ENCODE data around the gene NPHS2. TPM values are rescaled to one million over a fixed set of nuclear protein-coding genes. Genes with fewer than 3 reads are reported as not detected.
A peak's percentile ranks its signal among the peaks of the same experiment; 100 is the strongest.

Gene NPHS2
- 1.7 and 2.5 TPM in 2 replicates for total RNA-seq

GRCh38 chr1:179575497-179576314 lies at the start of gene NPHS2:
Gene NPHS2, minus strand, starts transcription at chr1:179575948. Its CDS starts 84 bp downstream, at chr1:179575864.
- no peak for TF ChIP-seq CTCF (IDR thresholded peaks at IDR 0.05; ENCODE audit: insufficient read depth, low read length, poor library complexity, severe bottlenecking)
- H3K27me3 ChIP-seq (ENCODE audit: control insufficient read depth, insufficient read depth, low read length), result peaks cover 21% of the 10 kb centered on the region
- H3K4me3 ChIP-seq (ENCODE audit: low read depth, low read length), result no peak within 1 kb of the TSS
- no peak for DNase-seq (ENCODE audit: low read depth)
- H3K36me3 ChIP-seq (ENCODE audit: control insufficient read depth, insufficient read depth, low read length), result no peaks in the 10 kb centered on the region

DNA sequence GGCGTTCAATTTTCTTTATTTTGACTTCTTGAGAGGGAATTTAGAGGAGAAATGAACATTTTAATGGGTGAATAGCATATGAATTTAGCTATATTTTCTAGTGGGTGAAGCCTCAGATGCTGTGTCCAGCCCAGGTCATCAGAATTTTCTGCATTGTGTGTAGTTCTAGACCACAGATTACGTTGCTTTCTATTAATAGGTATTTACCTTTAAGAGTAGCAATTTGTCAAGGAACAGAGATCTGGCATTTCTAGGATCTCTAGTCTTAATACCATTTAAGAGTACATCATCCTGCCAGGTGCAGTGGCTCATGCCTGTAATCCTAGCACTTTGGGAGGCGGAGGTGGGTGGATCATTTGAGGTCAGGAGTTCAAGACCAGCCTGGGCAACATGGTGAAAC lies 36.6 kb upstream of the NPHS2 start:
- no peaks in the 10 kb centered on the region for H3K36me3 ChIP-seq (ENCODE audit: control insufficient read depth, insufficient read depth, low read length)
- no peak overlapping the region for H3K4me3 ChIP-seq (ENCODE audit: low read depth, low read length)
- no peak for DNase-seq (ENCODE audit: low read depth)
- H3K27me3 ChIP-seq (ENCODE audit: control insufficient read depth, insufficient read depth, low read length), result no peaks in the 10 kb centered on the region
- no peak for TF ChIP-seq CTCF (IDR thresholded peaks at IDR 0.05; ENCODE audit: insufficient read depth, low read length, poor library complexity, severe bottlenecking)

DNA sequence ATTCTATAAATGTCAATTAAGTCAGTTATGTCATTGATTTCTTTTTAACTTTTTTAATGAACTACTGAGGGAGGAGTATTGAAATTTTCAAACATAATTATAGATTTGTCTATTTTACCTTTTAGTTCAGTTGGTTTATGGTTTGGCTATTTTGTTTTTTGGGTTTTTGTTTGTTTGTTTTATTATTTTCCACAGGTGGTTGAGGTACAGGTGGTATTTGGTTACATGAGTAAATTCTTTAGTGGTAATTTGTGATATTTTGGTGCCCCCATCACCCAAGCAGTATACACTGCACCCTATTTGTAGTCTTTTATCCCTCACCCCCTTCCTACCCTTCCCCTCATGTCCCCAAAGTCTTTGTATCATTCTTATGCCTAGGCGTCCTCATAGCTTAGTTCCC lies 25.3 kb upstream of the NPHS2 start:
- TF ChIP-seq CTCF (IDR thresholded peaks at IDR 0.05; ENCODE audit: insufficient read depth, low read length, poor library complexity, severe bottlenecking), result no peak
- H3K4me3 ChIP-seq (ENCODE audit: low read depth, low read length), result no peak overlapping the region
- DNase-seq (ENCODE audit: low read depth), result no peak
- H3K36me3 ChIP-seq (ENCODE audit: control insufficient read depth, insufficient read depth, low read length), result no peaks in the 10 kb centered on the region
- no peaks in the 10 kb centered on the region for H3K27me3 ChIP-seq (ENCODE audit: control insufficient read depth, insufficient read depth, low read length)

DNA sequence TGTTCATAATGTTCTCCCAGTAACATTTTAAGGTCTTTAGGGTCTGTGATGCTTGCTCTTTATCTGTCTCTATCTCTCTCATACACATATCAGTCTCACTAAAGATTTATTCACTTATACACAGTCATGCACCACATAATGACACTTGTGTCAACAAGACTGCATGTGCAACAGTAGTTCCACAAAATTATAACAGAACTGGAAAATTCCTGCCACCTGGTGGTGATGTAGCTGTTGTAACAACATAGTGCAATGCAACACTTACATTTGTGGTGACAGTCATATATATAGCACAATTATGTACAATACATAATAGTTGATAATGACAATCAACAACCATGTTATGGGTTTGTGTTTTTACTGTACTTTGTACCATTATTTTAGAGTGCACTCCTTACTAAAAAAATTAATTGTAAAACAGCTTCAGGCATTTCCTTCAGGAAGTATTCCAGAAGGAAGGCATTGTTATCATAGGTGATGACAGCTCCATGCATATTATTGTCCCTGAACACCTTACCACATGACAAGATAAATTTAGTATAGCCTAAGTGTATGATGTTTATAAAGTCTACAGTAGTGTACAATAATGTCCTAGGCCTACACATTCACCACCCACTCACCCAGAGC lies 24.0 kb upstream of the NPHS2 start:
- TF ChIP-seq CTCF (IDR thresholded peaks at IDR 0.05; ENCODE audit: insufficient read depth, low read length, poor library complexity, severe bottlenecking), result peak; percentile 54
- Histone ChIP-seq H3K36me3 (ENCODE audit: control insufficient read depth, insufficient read depth, low read length) (no peaks in the 10 kb centered on the region), H3K27me3 (ENCODE audit: control insufficient read depth, insufficient read depth, low read length) (no peaks in the 10 kb centered on the region), H3K4me3 (ENCODE audit: low read depth, low read length) (no peak overlapping the region)
- DNase-seq (ENCODE audit: low read depth), result no peak

GRCh38 chr1:179598631-179599030 lies 22.9 kb upstream of the NPHS2 start:
- no peak for DNase-seq (ENCODE audit: low read depth)
- no peak for TF ChIP-seq CTCF (IDR thresholded peaks at IDR 0.05; ENCODE audit: insufficient read depth, low read length, poor library complexity, severe bottlenecking)
- no peak overlapping the region for H3K4me3 ChIP-seq (ENCODE audit: low read depth, low read length)
- no peaks in the 10 kb centered on the region for H3K36me3 ChIP-seq (ENCODE audit: control insufficient read depth, insufficient read depth, low read length)
- H3K27me3 ChIP-seq (ENCODE audit: control insufficient read depth, insufficient read depth, low read length), result peaks cover under 1% of the 10 kb centered on the region

Measured in kidney epithelial cell (primary cell).